Measurements from ENCODE around the gene CDC14B.
"Not testable (repeated sequence)": the region's sequence is repeated elsewhere in the genome, so short reads cannot be mapped to it uniquely, and the experiment has no call there.

DNA sequence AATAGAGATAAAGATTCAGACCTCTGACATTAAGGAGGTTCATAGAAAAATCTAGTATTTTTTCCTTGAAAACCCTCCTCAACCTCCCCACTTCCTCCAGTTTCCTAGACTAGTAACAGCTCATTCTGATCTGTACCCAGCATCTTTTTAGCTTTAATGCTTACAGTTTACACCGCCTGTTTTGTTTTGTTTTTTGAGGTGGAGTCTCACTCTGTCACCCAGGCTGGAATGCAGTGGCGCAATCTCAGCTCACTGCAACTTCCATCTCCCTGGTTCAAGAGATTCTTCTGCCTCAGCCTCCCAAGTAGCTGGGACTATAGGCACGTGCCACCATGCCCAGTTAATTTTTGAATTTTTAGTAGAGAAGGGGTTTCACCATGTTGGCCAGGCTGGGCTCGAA, 5.0 kb downstream of the CDC14B start:
- TF ChIP-seq, protein P1, sequence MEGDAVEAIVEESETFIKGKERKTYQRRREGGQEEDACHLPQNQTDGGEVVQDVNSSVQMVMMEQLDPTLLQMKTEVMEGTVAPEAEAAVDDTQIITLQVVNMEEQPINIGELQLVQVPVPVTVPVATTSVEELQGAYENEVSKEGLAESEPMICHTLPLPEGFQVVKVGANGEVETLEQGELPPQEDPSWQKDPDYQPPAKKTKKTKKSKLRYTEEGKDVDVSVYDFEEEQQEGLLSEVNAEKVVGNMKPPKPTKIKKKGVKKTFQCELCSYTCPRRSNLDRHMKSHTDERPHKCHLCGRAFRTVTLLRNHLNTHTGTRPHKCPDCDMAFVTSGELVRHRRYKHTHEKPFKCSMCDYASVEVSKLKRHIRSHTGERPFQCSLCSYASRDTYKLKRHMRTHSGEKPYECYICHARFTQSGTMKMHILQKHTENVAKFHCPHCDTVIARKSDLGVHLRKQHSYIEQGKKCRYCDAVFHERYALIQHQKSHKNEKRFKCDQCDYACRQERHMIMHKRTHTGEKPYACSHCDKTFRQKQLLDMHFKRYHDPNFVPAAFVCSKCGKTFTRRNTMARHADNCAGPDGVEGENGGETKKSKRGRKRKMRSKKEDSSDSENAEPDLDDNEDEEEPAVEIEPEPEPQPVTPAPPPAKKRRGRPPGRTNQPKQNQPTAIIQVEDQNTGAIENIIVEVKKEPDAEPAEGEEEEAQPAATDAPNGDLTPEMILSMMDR (IDR thresholded peaks at IDR 0.05; ENCODE audit: low read depth, low read length, poor library complexity, severe bottlenecking) = not testable (repeated sequence)
- TF ChIP-seq EZH2phosphoT487 (IDR thresholded peaks at IDR 0.05; ENCODE audit: borderline replicate concordance, low read length) = not testable (repeated sequence)
